Measurements from ENCODE around the gene TMEM132A.

- TF ChIP-seq SKIL (IDR thresholded peaks at IDR 0.05; ENCODE audit: low read depth, poor library complexity, severe bottlenecking): no peak
- no peak for TF ChIP-seq CTCF (IDR thresholded peaks at IDR 0.05 in 2 of 3, conservative IDR thresholded peaks at IDR 0.05 in 1 of 3; ENCODE audit: control insufficient read depth in 2 of 3, extremely low read depth in 1 of 3, insufficient read depth in 1 of 3, low read depth in 3 of 3, low read length in 3 of 3)
- TF ChIP-seq PBX3 (IDR thresholded peaks at IDR 0.05; ENCODE audit: insufficient replicate concordance, low read depth, low read length): no peak
- TF ChIP-seq POLR2A (IDR thresholded peaks at IDR 0.05; ENCODE audit: low read depth, low read length): no peak
- TF ChIP-seq USF1 (IDR thresholded peaks at IDR 0.05; ENCODE audit: borderline replicate concordance, extremely low read length, insufficient read depth, low read depth, low read length): no peak
- TF ChIP-seq FOS (IDR thresholded peaks at IDR 0.05; ENCODE audit: borderline replicate concordance, extremely low read depth, insufficient read length): no peak
- no peak for TF ChIP-seq ATF3 (IDR thresholded peaks at IDR 0.05; ENCODE audit: borderline replicate concordance, extremely low read depth, low read depth, low read length)
- TF ChIP-seq CREB1 (IDR thresholded peaks at IDR 0.05; ENCODE audit: low read depth): no peak
- no peak for TF ChIP-seq PKNOX1 (IDR thresholded peaks at IDR 0.05)
- no peak for TF ChIP-seq JUND (IDR thresholded peaks at IDR 0.05; ENCODE audit: low read depth, low read length)
These were observed 25.8 kb downstream of the TMEM132A start for GRCh38 chr11:60950024-60950423.
